Measurements from ENCODE around the gene MARK1. TPM values are rescaled to one million over a fixed set of nuclear protein-coding genes. Genes with fewer than 3 reads are reported as not detected.

The MARK1 gene
- total RNA-seq, 4 donors from 2014 or later: 13.0 to 32.9 (median 21.1) TPM

DNA sequence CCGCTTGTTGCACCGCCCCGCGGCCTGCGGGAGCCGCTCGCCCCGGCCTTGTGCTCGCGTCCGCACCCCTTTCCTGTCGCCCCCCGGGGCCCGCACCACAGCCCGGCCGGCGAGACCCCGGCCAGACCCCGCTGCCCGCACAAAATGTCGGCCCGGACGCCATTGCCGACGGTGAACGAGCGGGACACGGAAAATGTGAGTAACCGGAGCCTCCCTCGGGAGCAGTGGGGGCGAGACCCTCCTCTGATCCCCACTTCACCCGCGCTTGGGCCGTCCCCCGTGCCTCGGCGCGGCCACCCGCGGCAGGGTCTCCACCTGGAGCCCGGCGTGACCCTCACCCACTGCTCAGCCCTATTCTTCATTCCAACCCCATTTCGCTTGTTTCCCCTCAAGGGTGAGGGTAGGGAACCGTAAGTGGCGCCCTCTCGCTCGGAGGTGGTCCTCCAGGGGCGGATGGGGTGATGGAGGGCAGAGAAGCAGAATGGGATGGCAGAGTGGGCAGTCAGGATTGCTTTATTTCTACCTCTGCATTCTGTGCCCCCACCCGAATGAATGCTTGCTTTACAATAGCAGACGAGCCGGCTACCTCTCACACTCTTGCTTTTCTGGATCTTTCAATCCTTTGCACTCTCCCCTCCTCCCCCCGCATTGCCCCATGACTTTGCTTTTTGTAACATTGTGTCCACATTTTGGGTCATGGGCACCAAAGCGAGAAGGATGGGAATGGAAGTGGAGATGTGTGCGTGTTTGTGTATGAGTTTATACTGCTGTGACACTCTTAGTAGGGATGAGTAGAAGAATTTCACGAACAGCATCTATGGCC lies 954 bp downstream of the MARK1 start:
- 2 to 17% methylated on average over 1 to 18 of the region's 55 CpGs for WGBS, 2 donors (ENCODE audit: low coverage in 1 of 2)
- TF ChIP-seq POLR2AphosphoS5 (IDR thresholded peaks at IDR 0.05) (no peak), CTCF (IDR thresholded peaks at IDR 0.05) (peak in 1 of 4 experiments; percentile 4)
- ATAC-seq: peak; percentile 10

DNA sequence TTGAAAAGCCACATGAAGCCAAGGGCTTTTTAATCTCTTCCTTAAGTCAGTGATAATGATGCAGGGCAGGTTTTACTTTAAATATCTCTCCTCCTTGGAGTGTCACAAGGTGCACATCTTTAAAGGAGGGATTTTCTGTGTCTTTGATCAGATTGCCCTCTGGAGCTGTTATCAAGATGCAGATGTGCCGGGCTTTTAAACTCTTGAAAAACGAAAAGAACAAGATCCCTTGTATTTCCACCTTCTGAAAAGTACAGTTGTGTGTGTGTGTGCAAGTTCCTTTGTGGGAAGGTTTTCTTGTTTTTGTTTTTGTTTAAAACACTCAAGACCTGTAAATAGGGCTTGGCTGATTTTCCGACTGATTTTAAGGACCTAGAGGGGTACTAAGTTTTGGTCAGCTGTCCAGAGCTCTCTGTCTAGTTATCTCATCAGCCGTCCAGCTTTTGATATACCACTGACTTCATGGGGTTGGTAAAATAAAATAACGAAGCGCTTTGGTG lies 1.6 kb downstream of the MARK1 start:
- H3K4me1 ChIP-seq: peaks cover 0 to 22% (median 0%) of the 10 kb centered on the region in 3 donors
- no peak for ATAC-seq
- no peaks in the 10 kb centered on the region for H3K9me3 ChIP-seq
- no peaks in the 10 kb centered on the region for H3K36me3 ChIP-seq
- H3K27me3 ChIP-seq: no peaks in the 10 kb centered on the region
- 26 to 31% methylated on average over 6 of the region's 6 CpGs for WGBS, 2 donors (ENCODE audit: low coverage in 1 of 2)
- TF ChIP-seq CTCF (IDR thresholded peaks at IDR 0.05): no peak
- no peak for TF ChIP-seq POLR2A (IDR thresholded peaks at IDR 0.05)
- TF ChIP-seq POLR2AphosphoS5 (IDR thresholded peaks at IDR 0.05): no peak
- no peak for TF ChIP-seq EP300 (IDR thresholded peaks at IDR 0.05)
- H3K4me3 ChIP-seq: peak overlapping the region; percentile 55 to 84
- peak overlapping the region; percentile 25 to 88 (median 86) for H3K27ac ChIP-seq

More for the DNA sequence above, 954 bp downstream of the MARK1 start:
- Histone ChIP-seq H3K27ac (peak overlapping the region; percentile 57 to 88 (median 86)), H3K36me3 (no peaks in the 10 kb centered on the region), H3K27me3 (no peaks in the 10 kb centered on the region), H3K4me3 (peak overlapping the region; percentile 55 to 84), H3K9me3 (no peaks in the 10 kb centered on the region), H3K4me1 (peaks cover 0 to 22% (median 0%) of the 10 kb centered on the region in 3 donors)

DNA sequence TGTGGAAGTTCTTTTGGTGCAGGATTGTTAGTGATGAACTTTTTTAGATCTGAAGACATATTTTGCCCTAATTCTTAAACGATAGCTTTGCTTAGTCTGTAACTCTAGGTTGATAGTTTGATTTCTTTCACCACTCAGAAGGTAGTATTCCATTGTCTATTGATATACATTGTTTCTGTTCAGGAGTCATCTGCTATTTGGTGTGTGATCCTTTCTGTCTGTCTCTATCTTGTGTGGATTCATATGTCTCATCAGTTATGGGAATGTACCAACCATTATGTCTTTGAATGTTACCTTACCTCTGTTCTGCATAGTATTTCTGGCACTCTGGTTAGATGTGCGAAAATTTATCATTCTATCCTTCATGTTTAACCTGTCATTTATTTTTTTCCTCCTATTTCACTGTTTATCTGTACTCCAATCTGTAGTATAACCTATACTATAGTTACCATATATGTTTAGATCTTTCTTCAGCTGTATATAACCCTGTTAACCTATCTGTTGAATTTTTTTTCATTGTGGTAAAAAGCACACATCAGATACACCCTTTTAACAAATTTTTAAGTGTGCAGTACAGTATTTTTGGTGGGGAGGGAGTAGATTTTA lies 5.7 kb downstream of the MARK1 start:
- Histone ChIP-seq H3K27me3 (no peaks in the 10 kb centered on the region), H3K36me3 (no peaks in the 10 kb centered on the region), H3K27ac (no peak overlapping the region), H3K9me3 (no peaks in the 10 kb centered on the region), H3K4me3 (no peak overlapping the region), H3K4me1 (peaks cover 0 to 16% (median 0%) of the 10 kb centered on the region in 3 donors)
- no peak for TF ChIP-seq CTCF (IDR thresholded peaks at IDR 0.05)
- TF ChIP-seq POLR2AphosphoS5 (IDR thresholded peaks at IDR 0.05): no peak
- TF ChIP-seq EP300 (IDR thresholded peaks at IDR 0.05): no peak
- no peak for TF ChIP-seq POLR2A (IDR thresholded peaks at IDR 0.05)
- WGBS, 2 donors (ENCODE audit: low coverage in 1 of 2): 69 to 93% methylated on average over 2 of the region's 2 CpGs
- no peak for ATAC-seq

DNA sequence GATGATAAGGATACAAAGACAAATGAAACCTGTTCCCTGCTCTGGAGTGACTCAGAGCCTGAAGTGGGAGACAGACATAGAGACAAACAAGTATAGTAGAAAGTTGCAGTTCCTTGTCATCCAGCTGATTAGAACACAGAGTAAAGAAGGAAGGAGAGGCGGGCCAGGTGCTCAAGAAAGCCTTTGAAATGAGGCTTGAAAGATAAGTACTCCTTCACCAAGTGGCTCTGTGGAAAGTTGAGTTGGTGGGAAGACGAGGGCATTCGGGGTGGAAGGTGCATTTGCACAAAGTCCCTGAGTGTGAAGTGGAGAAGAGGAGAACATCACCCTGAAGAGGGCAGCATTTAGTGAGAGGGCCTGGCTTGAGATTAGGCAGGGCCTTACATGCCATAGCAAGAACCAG lies 17.0 kb downstream of the MARK1 start:
- no peaks in the 10 kb centered on the region for H3K9me3 ChIP-seq
- ATAC-seq: no peak
- H3K27me3 ChIP-seq: no peaks in the 10 kb centered on the region
- no peak overlapping the region for H3K27ac ChIP-seq
- TF ChIP-seq POLR2A (IDR thresholded peaks at IDR 0.05): no peak
- no peak for TF ChIP-seq POLR2AphosphoS5 (IDR thresholded peaks at IDR 0.05)
- no peak for TF ChIP-seq CTCF (IDR thresholded peaks at IDR 0.05)
- no peak for TF ChIP-seq EP300 (IDR thresholded peaks at IDR 0.05)
- 88 to 95% methylated on average over 3 of the region's 3 CpGs for WGBS, 2 donors (ENCODE audit: low coverage in 1 of 2)
- no peaks in the 10 kb centered on the region for H3K4me1 ChIP-seq
- no peaks in the 10 kb centered on the region for H3K36me3 ChIP-seq
- H3K4me3 ChIP-seq: no peak overlapping the region
